ENCODE measurements around the gene NR2F2. TPM values are rescaled to one million over a fixed set of nuclear protein-coding genes. Genes with fewer than 3 reads are reported as not detected.

Gene NR2F2
- polyA plus RNA-seq, 1 donor (not counting 4 experiments of a cell fraction or from before 2014, with no cell fraction given) = 19.5 TPM

GRCh38 chr15:96355568-96356187 lies 25.2 kb downstream of the NR2F2 start:
- FAIRE-seq (no peak), DNase-seq (ENCODE audit: low read depth, low spot score) (no peak)
- TF ChIP-seq EZH2 (IDR thresholded peaks at IDR 0.05; ENCODE audit: low read length) = no peak
- TF ChIP-seq, protein P1, sequence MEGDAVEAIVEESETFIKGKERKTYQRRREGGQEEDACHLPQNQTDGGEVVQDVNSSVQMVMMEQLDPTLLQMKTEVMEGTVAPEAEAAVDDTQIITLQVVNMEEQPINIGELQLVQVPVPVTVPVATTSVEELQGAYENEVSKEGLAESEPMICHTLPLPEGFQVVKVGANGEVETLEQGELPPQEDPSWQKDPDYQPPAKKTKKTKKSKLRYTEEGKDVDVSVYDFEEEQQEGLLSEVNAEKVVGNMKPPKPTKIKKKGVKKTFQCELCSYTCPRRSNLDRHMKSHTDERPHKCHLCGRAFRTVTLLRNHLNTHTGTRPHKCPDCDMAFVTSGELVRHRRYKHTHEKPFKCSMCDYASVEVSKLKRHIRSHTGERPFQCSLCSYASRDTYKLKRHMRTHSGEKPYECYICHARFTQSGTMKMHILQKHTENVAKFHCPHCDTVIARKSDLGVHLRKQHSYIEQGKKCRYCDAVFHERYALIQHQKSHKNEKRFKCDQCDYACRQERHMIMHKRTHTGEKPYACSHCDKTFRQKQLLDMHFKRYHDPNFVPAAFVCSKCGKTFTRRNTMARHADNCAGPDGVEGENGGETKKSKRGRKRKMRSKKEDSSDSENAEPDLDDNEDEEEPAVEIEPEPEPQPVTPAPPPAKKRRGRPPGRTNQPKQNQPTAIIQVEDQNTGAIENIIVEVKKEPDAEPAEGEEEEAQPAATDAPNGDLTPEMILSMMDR (optimal IDR thresholded peaks at IDR 0.05 in 1 of 3, IDR thresholded peaks at IDR 0.05 in 1 of 3, conservative IDR thresholded peaks at IDR 0.05 in 1 of 3; ENCODE audit: extremely low read depth in 1 of 3, insufficient read depth in 2 of 3, low read length in 3 of 3) = no peak
- dilution Hi-C loops (cut with MboI; ENCODE audit: extremely low pct_ligation_motif_present, low sequenced_read_pairs) = no loop called here
- Histone ChIP-seq H3K4me3 (ENCODE audit: control insufficient read depth in 2 of 3, extremely low read depth in 1 of 3, insufficient read depth in 2 of 3, low read depth in 1 of 3, low read length in 3 of 3) (no peak overlapping the region), H3K79me2 (ENCODE audit: control insufficient read depth, insufficient read depth, low read length) (no peaks in the 10 kb centered on the region), H3K9ac (ENCODE audit: control insufficient read depth, extremely low read depth, insufficient read depth, low read length) (no peak overlapping the region), H3K4me2 (ENCODE audit: control insufficient read depth, extremely low read depth, insufficient read depth, low read depth, low read length) (no peak overlapping the region), H3K27ac (ENCODE audit: control insufficient read depth, insufficient read depth, low read length) (no peak overlapping the region), H3K4me1 (ENCODE audit: control insufficient read depth, extremely low read depth, insufficient read depth, low read length) (peaks cover 20% of the 10 kb centered on the region), H2AFZ (ENCODE audit: control insufficient read depth, low read length) (no peak overlapping the region), H3K27me3 (ENCODE audit: control insufficient read depth, extremely low read depth, insufficient read depth, low read length) (peaks cover 29% of the 10 kb centered on the region), H3K9me1 (ENCODE audit: control insufficient read depth, extremely low read depth, insufficient read depth, low read length) (no peaks in the 10 kb centered on the region), H3K9me3 (ENCODE audit: control insufficient read depth, low read depth, low read length) (no peaks in the 10 kb centered on the region), H3K36me3 (ENCODE audit: control insufficient read depth in 2 of 2, extremely low read depth in 1 of 2, insufficient read depth in 2 of 2, low read length in 2 of 2) (peaks cover 0 to 3% of the 10 kb centered on the region in 2 experiments), H4K20me1 (ENCODE audit: control insufficient read depth, extremely low read depth, insufficient read depth, low read length) (no peaks in the 10 kb centered on the region)

DNA sequence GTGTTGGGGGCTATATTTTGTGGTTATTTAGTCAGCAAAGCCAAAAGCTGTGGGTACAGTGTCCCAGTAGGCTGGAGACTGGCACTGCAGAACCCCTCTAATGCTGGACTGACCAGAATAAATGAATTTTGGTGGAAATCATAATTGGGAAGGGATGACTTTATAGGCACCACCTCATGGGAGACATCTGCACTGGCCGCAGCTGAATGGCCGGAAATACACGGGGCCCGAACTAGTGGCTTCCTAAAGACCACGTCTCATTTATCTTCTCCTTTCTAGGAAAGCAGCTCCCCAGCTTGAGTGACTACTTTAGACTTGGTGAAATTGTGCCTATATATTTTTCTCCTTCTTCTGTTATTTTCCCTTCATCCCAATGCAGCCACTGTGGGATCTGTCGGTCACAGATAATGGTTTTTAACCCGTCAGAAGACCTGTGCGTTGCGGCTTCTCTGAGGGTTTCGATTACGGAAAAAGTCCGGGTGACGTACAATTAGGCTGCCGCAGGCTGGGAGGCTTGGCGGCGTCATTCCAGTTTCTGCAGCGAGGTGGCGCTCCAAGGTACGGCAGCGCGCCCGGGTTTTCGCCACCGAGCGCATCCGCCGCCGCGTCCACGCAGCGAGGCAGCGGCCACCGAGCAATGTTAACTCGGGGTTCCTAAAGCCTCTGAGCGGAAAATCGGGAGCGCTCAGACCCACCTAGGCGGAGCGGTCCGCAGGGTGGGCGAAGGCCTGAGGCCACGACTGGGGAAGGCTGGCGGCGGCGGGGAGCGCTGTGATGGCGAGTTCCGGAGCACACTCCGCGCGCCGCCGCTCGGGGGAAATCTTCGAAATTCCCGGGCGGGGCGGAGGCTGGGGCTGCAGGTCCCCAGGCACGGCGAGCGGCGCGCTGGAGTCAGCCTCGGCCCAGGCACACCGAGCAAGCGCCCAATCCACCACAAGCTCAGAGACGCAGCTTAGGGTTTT lies 26.3 kb downstream of the NR2F2 start:
- TF ChIP-seq, protein P1 (optimal IDR thresholded peaks at IDR 0.05 in 1 of 3, IDR thresholded peaks at IDR 0.05 in 1 of 3, conservative IDR thresholded peaks at IDR 0.05 in 1 of 3; ENCODE audit: extremely low read depth in 1 of 3, insufficient read depth in 2 of 3, low read length in 3 of 3) = peak; percentile 90 to 97 (median 93)
- no peak for TF ChIP-seq EZH2 (IDR thresholded peaks at IDR 0.05; ENCODE audit: low read length)
- H3K9me1 ChIP-seq (ENCODE audit: control insufficient read depth, extremely low read depth, insufficient read depth, low read length) = no peaks in the 10 kb centered on the region
- peaks cover 20% of the 10 kb centered on the region for H3K4me1 ChIP-seq (ENCODE audit: control insufficient read depth, extremely low read depth, insufficient read depth, low read length)
- H3K4me2 ChIP-seq (ENCODE audit: control insufficient read depth, extremely low read depth, insufficient read depth, low read depth, low read length) = peak overlapping the region; percentile 45
- H4K20me1 ChIP-seq (ENCODE audit: control insufficient read depth, extremely low read depth, insufficient read depth, low read length) = no peaks in the 10 kb centered on the region
- dilution Hi-C loops (cut with MboI; ENCODE audit: extremely low pct_ligation_motif_present, low sequenced_read_pairs) = no loop called here
- DNase-seq (ENCODE audit: low read depth, low spot score) (no peak), FAIRE-seq (peak; percentile 73)
- H3K27ac ChIP-seq (ENCODE audit: control insufficient read depth, insufficient read depth, low read length) = no peak overlapping the region
- H3K9ac ChIP-seq (ENCODE audit: control insufficient read depth, extremely low read depth, insufficient read depth, low read length) = peak overlapping the region; percentile 65
- H3K79me2 ChIP-seq (ENCODE audit: control insufficient read depth, insufficient read depth, low read length) = no peaks in the 10 kb centered on the region
- H3K27me3 ChIP-seq (ENCODE audit: control insufficient read depth, extremely low read depth, insufficient read depth, low read length) = peaks cover 40% of the 10 kb centered on the region
- H3K36me3 ChIP-seq (ENCODE audit: control insufficient read depth in 2 of 2, extremely low read depth in 1 of 2, insufficient read depth in 2 of 2, low read length in 2 of 2) = peaks cover 0 to 1% of the 10 kb centered on the region in 2 experiments
- H3K9me3 ChIP-seq (ENCODE audit: control insufficient read depth, low read depth, low read length) = no peaks in the 10 kb centered on the region
- peak overlapping the region; percentile 86 for H2AFZ ChIP-seq (ENCODE audit: control insufficient read depth, low read length)
- peak overlapping the region; percentile 58 to 77 (median 69) for H3K4me3 ChIP-seq (ENCODE audit: control insufficient read depth in 2 of 3, extremely low read depth in 1 of 3, insufficient read depth in 2 of 3, low read depth in 1 of 3, low read length in 3 of 3)

Data from keratinocyte (primary cell).